ENCODE measurements around the gene PSMC1. TPM values are rescaled to one million over a fixed set of nuclear protein-coding genes. Genes with fewer than 3 reads are reported as not detected.
"Not testable (repeated sequence)": the region's sequence is repeated elsewhere in the genome, so short reads cannot be mapped to it uniquely, and the experiment has no call there.

Gene PSMC1
- total RNA-seq, 1 donor from 2014 or later: 113 TPM

GRCh38 chr14:90239139-90239538 lies 17.2 kb upstream of the PSMC1 start:
- H3K4me1 Mint-ChIP-seq (ENCODE audit: low read depth, unreplicated experiment): no peaks in the 10 kb centered on the region
- TF ChIP-seq CTCF (IDR thresholded peaks at IDR 0.05; ENCODE audit: partially characterized antibody, unreplicated experiment): no peak
- no peaks in the 10 kb centered on the region for H3K27me3 Mint-ChIP-seq (ENCODE audit: unreplicated experiment)
- peak; percentile 28 for DNase-seq
- peaks cover 27% of the 10 kb centered on the region for H3K36me3 Mint-ChIP-seq (ENCODE audit: unreplicated experiment)
- no peak overlapping the region for H3K4me3 Mint-ChIP-seq (ENCODE audit: unreplicated experiment)
- no peak overlapping the region for H3K27ac Mint-ChIP-seq (ENCODE audit: unreplicated experiment)
- H3K9me3 Mint-ChIP-seq (ENCODE audit: unreplicated experiment): peaks cover 15% of the 10 kb centered on the region

GRCh38 chr14:90242444-90242843 lies 13.9 kb upstream of the PSMC1 start:
- Mint-ChIP-seq H3K27me3 (ENCODE audit: unreplicated experiment) (no peaks in the 10 kb centered on the region), H3K4me1 (ENCODE audit: low read depth, unreplicated experiment) (no peaks in the 10 kb centered on the region), H3K9me3 (ENCODE audit: unreplicated experiment) (peaks cover 11% of the 10 kb centered on the region), H3K27ac (ENCODE audit: unreplicated experiment) (no peak overlapping the region), H3K4me3 (ENCODE audit: unreplicated experiment) (no peak overlapping the region), H3K36me3 (ENCODE audit: unreplicated experiment) (peaks cover 25% of the 10 kb centered on the region)
- no peak for DNase-seq
- TF ChIP-seq CTCF (IDR thresholded peaks at IDR 0.05; ENCODE audit: partially characterized antibody, unreplicated experiment): no peak

- Mint-ChIP-seq H3K27me3 (ENCODE audit: unreplicated experiment) (no peaks in the 10 kb centered on the region), H3K36me3 (ENCODE audit: unreplicated experiment) (peaks cover 5% of the 10 kb centered on the region), H3K4me1 (ENCODE audit: low read depth, unreplicated experiment) (no peaks in the 10 kb centered on the region), H3K27ac (ENCODE audit: unreplicated experiment) (no peak overlapping the region), H3K9me3 (ENCODE audit: unreplicated experiment) (peaks cover 8% of the 10 kb centered on the region), H3K4me3 (ENCODE audit: unreplicated experiment) (no peak overlapping the region)
- TF ChIP-seq CTCF (IDR thresholded peaks at IDR 0.05; ENCODE audit: partially characterized antibody, unreplicated experiment): no peak
- no peak for DNase-seq
Measured at GRCh38 chr14:90246936-90247335, 9.4 kb upstream of the PSMC1 start.

- not testable (repeated sequence) for H3K4me3 Mint-ChIP-seq (ENCODE audit: unreplicated experiment); DNase-seq; H3K4me1 Mint-ChIP-seq (ENCODE audit: low read depth, unreplicated experiment); H3K9me3 Mint-ChIP-seq (ENCODE audit: unreplicated experiment); H3K36me3 Mint-ChIP-seq (ENCODE audit: unreplicated experiment); H3K27ac Mint-ChIP-seq (ENCODE audit: unreplicated experiment); H3K27me3 Mint-ChIP-seq (ENCODE audit: unreplicated experiment)
Measured at GRCh38 chr14:90247441-90247840, 8.9 kb upstream of the PSMC1 start.

- no peak for DNase-seq
- Mint-ChIP-seq H3K36me3 (ENCODE audit: unreplicated experiment) (peaks cover 5% of the 10 kb centered on the region), H3K4me1 (ENCODE audit: low read depth, unreplicated experiment) (no peaks in the 10 kb centered on the region), H3K4me3 (ENCODE audit: unreplicated experiment) (no peak overlapping the region), H3K27ac (ENCODE audit: unreplicated experiment) (no peak overlapping the region), H3K9me3 (ENCODE audit: unreplicated experiment) (peaks cover 8% of the 10 kb centered on the region), H3K27me3 (ENCODE audit: unreplicated experiment) (no peaks in the 10 kb centered on the region)
- no peak for TF ChIP-seq CTCF (IDR thresholded peaks at IDR 0.05; ENCODE audit: partially characterized antibody, unreplicated experiment)
Measured at GRCh38 chr14:90248594-90248993, 7.8 kb upstream of the PSMC1 start.

- H3K4me1 Mint-ChIP-seq (ENCODE audit: low read depth, unreplicated experiment): peaks cover 5% of the 10 kb centered on the region
- no peak for DNase-seq
- no peak overlapping the region for H3K4me3 Mint-ChIP-seq (ENCODE audit: unreplicated experiment)
- H3K27me3 Mint-ChIP-seq (ENCODE audit: unreplicated experiment): peaks cover 4% of the 10 kb centered on the region
- H3K9me3 Mint-ChIP-seq (ENCODE audit: unreplicated experiment): peaks cover 3% of the 10 kb centered on the region
- no peak for TF ChIP-seq CTCF (IDR thresholded peaks at IDR 0.05; ENCODE audit: partially characterized antibody, unreplicated experiment)
- no peaks in the 10 kb centered on the region for H3K36me3 Mint-ChIP-seq (ENCODE audit: unreplicated experiment)
- no peak overlapping the region for H3K27ac Mint-ChIP-seq (ENCODE audit: unreplicated experiment)
Measured at GRCh38 chr14:90253826-90254225, 2.5 kb upstream of the PSMC1 start.

All from glutamatergic neuron (in vitro differentiated cells).